Activated CD4-positive, CD25-positive, alpha-beta regulatory T cell treated with anti-CD3 and anti-CD28 coated beads, Interleukin-2, amount 50 U/mL, for 16 hours (primary cell): Measurements from ENCODE around the gene TRAF4.

Experiments
- DNase-seq: peaks from one replicate; pipeline ENCODE4 v3.0.0-alpha.2; 2020; ENCODE audit warnings: low read depth, low spot score

The TRAF4 gene

GRCh38 chr17:28743243-28744103 is at the start of gene TRAF4:
TSS of gene TRAF4 (plus strand) at chr17:28744011. CDS start at chr17:28744113, 102 bp downstream.
- no peak for DNase-seq

GRCh38 chr17:28698253-28698941 is 45.4 kb upstream of the TRAF4 start:
- DNase-seq, result no peak

DNA sequence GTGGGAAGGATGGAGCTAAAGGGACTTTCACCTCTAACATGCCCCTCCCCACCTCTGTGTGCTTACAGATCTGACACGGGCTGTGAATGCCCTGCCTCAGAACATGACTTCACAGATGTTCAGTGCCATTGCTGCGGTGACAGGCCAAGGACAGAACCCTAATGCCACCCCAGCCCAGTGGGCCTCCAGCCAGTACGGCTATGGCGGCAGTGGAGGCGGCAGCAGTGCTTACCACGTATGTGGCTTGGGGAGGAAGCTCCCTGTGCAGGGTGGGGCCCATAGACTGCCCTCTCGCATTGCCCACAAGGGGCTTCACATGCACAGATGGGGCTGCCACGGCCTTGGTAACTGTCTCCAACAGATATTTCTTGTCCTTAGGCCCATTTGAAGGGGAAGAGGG is 43.5 kb upstream of the TRAF4 start:
- DNase-seq, result no peak

GRCh38 chr17:28700830-28701492 is 42.9 kb upstream of the TRAF4 start:
- DNase-seq, result no peak

DNA sequence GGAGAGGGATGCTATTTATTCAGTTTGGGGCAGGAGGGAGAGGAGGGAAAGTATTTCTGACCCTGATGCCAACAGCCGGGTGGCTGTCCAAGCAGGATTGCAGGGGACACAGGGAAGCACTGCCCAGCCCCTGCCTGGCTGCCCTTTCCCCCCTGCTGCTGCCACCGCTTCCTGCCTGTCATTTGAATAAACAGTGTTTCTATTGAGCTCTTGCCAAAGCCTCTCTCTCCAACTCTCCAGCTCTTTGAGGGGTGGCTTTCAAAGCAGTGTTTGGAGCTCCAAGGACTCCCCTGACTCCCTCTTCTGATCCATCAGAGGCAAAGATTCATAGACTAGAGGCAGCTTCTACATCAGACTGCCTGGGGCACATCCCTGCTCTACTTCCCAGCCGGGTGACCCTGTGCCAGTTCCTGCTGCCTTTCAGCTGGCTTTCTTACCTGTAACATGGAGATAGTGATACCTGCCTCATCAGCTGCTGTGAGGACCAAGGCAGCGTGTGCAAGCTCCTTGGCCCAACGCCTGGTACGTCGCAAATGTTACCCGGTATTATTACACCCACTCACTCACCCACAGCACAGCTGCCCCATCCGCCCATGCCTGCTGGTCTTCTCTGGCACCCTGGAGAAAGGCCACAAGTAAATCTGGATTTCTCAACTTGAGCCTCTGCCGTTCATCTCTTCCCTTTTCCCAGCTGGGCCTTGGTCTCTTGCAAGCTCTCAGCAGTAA is 41.6 kb upstream of the TRAF4 start:
- DNase-seq, result no peak

- no peak for DNase-seq
These were observed 41.1 kb upstream of the TRAF4 start for GRCh38 chr17:28702752-28703150.

DNA sequence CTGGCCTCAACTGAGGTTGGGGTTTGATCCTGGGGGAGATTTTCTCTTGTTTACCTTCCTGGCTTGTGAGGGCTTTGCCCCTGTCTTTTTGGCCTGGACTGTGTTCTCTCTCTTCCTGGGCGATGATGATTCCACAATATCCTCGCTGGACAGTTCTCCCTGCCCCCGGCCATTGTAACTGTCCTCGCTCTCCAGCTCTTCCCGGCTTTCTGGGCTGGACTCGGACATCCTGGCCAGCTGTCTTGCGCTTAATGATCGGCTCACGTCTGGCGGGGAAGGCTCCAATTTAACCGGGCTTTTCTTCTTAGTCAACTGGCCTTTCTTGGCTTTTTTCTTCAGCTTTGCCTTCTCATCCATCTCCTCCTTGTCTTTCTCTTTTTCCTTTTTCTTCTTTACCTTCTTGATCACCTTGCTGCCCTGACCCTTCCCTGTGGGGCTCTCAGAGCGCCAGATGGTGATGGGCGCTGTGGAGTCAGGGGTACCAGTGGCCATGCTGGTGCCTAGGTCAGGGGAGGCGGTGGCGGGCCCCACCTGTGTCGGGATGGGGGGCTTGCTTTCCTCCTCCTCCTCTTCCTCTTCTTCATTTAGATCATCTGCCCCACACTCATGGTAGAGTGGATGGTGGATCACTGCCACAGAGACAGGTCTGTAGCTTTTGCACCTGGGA is 40.1 kb upstream of the TRAF4 start:
- DNase-seq, result no peak

DNA sequence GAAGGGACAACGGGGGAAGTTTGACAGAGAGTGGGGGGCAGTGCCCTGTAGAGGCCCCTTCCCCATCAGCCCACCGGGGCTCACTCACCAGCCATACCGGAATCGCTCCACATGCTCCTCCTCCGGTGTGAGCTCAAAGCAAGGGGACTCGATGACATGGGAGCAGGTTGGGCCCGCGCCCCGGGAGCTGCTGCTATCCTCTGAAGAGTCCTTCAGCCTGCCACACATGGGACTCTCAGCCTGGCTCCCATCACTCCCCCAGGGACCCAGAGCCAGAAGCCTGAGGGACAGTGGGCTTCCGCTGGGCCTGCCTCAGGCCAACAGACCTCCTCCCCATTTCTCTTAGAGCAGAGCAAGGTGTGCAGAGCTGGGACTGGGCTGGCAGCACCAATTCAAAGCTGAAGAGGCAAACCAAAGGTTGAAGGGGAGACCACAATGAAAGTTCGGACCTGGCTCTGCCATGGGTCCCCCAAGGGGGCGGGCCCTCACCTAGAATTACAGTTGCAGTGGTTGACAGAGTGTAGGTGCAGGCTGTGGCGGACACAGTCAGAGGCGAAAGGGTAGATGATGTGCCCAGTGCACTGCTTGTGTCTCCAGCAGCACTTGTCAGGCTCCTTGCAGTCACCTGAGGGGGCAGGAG is 39.5 kb upstream of the TRAF4 start:
- DNase-seq, result no peak

- no peak for DNase-seq
These were observed 38.6 kb upstream of the TRAF4 start for GRCh38 chr17:28705074-28705659.

DNA sequence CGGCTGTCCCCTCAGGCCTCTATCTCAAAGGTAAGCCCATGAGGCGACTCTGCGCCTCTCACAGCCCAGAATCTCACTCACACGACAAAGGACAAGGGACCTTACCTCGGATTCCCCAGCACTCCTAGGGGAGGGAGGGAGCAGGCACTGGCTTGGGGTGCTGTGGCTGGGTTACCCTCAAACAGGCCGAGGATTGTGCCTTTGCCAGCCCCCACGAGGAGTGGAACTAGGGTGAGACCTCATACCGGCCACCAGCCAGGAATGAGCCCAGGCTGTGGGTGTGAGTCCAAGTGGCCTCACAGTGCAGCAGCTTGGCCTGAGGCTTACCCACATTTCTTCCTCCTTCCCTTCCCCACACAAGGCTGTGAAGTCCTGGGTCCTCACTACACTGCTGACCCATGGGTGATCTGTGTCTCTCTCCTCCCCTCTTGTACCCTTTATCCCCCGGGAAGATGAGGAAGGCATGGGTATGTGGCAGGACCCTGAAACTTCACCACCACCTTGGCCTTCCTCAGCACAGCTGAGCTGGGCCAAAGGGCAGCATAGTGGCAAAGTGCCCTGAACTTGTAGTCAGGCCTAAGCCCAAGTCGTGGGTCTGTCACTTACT is 38.0 kb upstream of the TRAF4 start:
- DNase-seq, result no peak

GRCh38 chr17:28706471-28707338 is 37.1 kb upstream of the TRAF4 start:
- no peak for DNase-seq

DNA sequence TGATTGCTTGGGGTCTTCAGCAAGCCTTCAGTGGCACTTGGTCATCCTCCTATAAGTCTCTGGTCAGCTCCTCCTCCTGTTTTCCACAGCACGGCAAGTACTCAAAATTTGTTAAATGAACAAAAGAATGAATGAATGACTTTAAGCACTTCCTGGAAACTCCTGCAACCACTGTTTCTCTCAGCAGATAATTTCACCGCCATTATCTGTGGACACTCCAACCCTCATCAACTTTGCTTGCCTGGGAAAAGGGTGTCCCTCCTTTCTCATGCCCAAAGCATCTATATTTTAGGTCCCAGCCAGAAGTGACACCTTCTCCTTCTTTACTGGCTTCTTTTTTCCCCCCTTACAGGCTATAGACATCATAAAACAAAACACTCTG is 36.5 kb upstream of the TRAF4 start:
- DNase-seq, result no peak

- peak; percentile 77 for DNase-seq
These were observed 32.7 kb upstream of the TRAF4 start for GRCh38 chr17:28710861-28711722.

- no peak for DNase-seq
These were observed 32.1 kb upstream of the TRAF4 start, which contains the start of gene PROCA1 for GRCh38 chr17:28711723-28712031. TSS of gene PROCA1 (minus strand) at chr17:28711888. CDS start at chr17:28711660, 228 bp downstream.

DNA sequence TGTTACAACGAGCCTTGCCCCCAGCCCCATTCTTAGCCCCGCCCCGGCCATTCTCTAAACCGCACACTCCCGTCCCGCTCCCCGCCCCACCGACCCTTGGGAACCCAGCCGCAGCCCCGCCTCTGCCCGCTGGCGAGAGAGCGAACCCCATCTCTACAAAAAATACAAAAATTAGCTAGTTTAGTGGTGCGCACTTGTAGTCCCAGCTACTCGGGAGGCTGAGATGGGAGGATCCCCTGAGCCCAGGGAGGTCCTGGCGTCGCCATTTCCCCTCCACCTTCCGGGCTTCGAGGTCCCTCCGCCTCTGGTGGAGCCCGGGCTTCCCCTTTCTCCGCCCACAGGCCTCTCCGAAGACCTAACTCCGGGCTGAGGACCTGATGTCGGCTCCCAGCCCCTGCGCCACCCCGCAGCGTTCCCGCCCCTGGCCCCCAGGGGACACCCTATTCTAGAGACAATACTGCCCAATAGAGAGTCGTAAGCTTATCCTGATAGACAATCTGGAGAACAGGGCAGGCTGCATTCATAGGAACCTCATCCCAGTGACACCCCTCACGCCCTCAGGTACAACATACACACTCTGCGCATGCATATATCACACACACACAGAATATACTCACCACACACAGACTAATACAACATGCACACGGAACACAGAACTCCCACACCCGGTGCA is 31.6 kb upstream of the TRAF4 start:
- DNase-seq, result peak; percentile 38

DNA sequence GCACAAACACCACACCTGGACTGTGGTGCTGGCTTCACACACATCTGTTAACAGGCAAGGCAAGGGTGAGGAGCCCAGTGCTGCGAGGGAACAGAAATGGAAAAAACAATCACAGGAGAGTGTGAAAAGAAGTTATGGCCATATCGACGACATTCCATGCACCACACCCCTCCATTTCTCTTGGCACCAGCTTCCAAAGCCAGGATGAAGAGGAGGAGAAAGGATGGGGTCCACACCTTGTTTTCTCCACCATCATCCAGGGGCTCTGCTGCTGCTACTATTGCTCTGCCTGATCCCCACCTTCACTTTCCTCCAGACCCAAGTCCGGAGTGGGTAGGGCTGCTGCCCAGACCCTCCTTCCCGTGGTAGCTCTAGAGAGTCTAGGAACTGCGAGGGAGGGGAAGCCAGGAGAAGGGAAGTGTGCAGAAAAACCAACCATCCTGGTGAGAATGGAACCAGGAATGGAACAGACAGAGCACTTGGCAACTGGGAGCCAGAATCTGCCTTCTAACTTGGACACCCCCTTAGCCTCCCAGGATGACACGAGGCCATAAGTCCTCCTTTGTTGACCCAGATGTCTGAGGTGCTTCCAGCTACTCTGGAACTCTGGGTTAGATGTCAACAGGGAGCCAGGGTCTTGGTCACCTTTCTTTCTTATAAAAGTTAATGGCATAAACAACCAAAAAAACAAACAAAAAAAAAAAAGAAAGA is 31.0 kb upstream of the TRAF4 start:
- no peak for DNase-seq

- no peak for DNase-seq
These were observed 29.5 kb upstream of the TRAF4 start for GRCh38 chr17:28714281-28714680.
